ENCODE measurements around the gene ADGRD1.

The ADGRD1 gene

GRCh38 chr12:130998136-130998535, 44.4 kb downstream of the ADGRD1 start:
- Histone ChIP-seq H3K36me3 (ENCODE audit: control insufficient read depth in 1 of 2, insufficient read depth in 2 of 2, low read length in 2 of 2) (no peaks in the 10 kb centered on the region), H2BK12ac (ENCODE audit: low read length) (no peak overlapping the region), H3K18ac (ENCODE audit: low read length) (no peak overlapping the region), H2BK5ac (ENCODE audit: low read depth, low read length, poor library complexity) (no peak overlapping the region), H2AFZ (ENCODE audit: insufficient read depth, low read length, poor library complexity) (no peak overlapping the region), H3K4me2 (ENCODE audit: low read length) (no peak overlapping the region), H3K14ac (ENCODE audit: low read length) (no peak overlapping the region), H4K12ac (ENCODE audit: low read depth, low read length) (no peak overlapping the region), H3K9me3 (ENCODE audit: insufficient read depth, low read depth, low read length) (peaks cover 12% of the 10 kb centered on the region), H3K27ac (ENCODE audit: low read depth, low read length) (no peak overlapping the region), H3K9ac (ENCODE audit: low read length) (no peak overlapping the region), H3K27me3 (ENCODE audit: insufficient read depth, low read length) (no peaks in the 10 kb centered on the region), H3K4ac (ENCODE audit: low read depth, low read length) (no peak overlapping the region), H3K4me3 (ENCODE audit: low read depth, low read length) (no peak overlapping the region), H2BK120ac (ENCODE audit: insufficient read depth, low read length, poor library complexity) (no peak overlapping the region), H3K79me1 (ENCODE audit: low read length) (no peaks in the 10 kb centered on the region), H4K8ac (ENCODE audit: low read depth, low read length) (no peak overlapping the region), H2AK5ac (ENCODE audit: low read length) (no peak overlapping the region), H3K23ac (ENCODE audit: low read length) (no peak overlapping the region), H3K79me2 (ENCODE audit: control insufficient read depth, insufficient read depth, low read length, poor library complexity) (no peaks in the 10 kb centered on the region), H3K4me1 (ENCODE audit: control insufficient read depth in 1 of 2, insufficient read depth in 2 of 2, low read length in 2 of 2) (no peaks in the 10 kb centered on the region), H4K91ac (ENCODE audit: low read depth, low read length) (no peak overlapping the region)
- WGBS (ENCODE audit: extremely low coverage, insufficient coverage, insufficient read length): no CpG with 5 or more reads among the region's 5 CpGs
- DNase-seq: no peak

GRCh38 chr12:131000000-131000486, 46.3 kb downstream of the ADGRD1 start:
- Histone ChIP-seq H2BK5ac (ENCODE audit: low read depth, low read length, poor library complexity) (no peak overlapping the region), H3K23ac (ENCODE audit: low read length) (no peak overlapping the region), H3K4me2 (ENCODE audit: low read length) (no peak overlapping the region), H4K91ac (ENCODE audit: low read depth, low read length) (no peak overlapping the region), H3K4ac (ENCODE audit: low read depth, low read length) (no peak overlapping the region), H3K18ac (ENCODE audit: low read length) (no peak overlapping the region), H3K4me3 (ENCODE audit: low read depth, low read length) (no peak overlapping the region), H3K27ac (ENCODE audit: low read depth, low read length) (no peak overlapping the region), H3K27me3 (ENCODE audit: insufficient read depth, low read length) (no peaks in the 10 kb centered on the region), H2BK120ac (ENCODE audit: insufficient read depth, low read length, poor library complexity) (no peak overlapping the region), H4K12ac (ENCODE audit: low read depth, low read length) (no peak overlapping the region), H3K14ac (ENCODE audit: low read length) (no peak overlapping the region), H3K4me1 (ENCODE audit: control insufficient read depth in 1 of 2, insufficient read depth in 2 of 2, low read length in 2 of 2) (no peaks in the 10 kb centered on the region), H3K79me2 (ENCODE audit: control insufficient read depth, insufficient read depth, low read length, poor library complexity) (no peaks in the 10 kb centered on the region), H3K79me1 (ENCODE audit: low read length) (no peaks in the 10 kb centered on the region), H4K8ac (ENCODE audit: low read depth, low read length) (no peak overlapping the region), H2BK12ac (ENCODE audit: low read length) (no peak overlapping the region), H3K9ac (ENCODE audit: low read length) (no peak overlapping the region), H2AFZ (ENCODE audit: insufficient read depth, low read length, poor library complexity) (no peak overlapping the region), H3K9me3 (ENCODE audit: insufficient read depth, low read depth, low read length) (peaks cover 5% of the 10 kb centered on the region), H3K36me3 (ENCODE audit: control insufficient read depth in 1 of 2, insufficient read depth in 2 of 2, low read length in 2 of 2) (no peaks in the 10 kb centered on the region), H2AK5ac (ENCODE audit: low read length) (no peak overlapping the region)
- no peak for DNase-seq
- WGBS (ENCODE audit: extremely low coverage, insufficient coverage, insufficient read length): no CpG with 5 or more reads among the region's 16 CpGs

GRCh38 chr12:131001493-131001892, 47.8 kb downstream of the ADGRD1 start:
- Histone ChIP-seq H2BK120ac (ENCODE audit: insufficient read depth, low read length, poor library complexity) (no peak overlapping the region), H3K4me1 (ENCODE audit: control insufficient read depth in 1 of 2, insufficient read depth in 2 of 2, low read length in 2 of 2) (no peaks in the 10 kb centered on the region), H3K4me3 (ENCODE audit: low read depth, low read length) (no peak overlapping the region), H3K9ac (ENCODE audit: low read length) (no peak overlapping the region), H3K4ac (ENCODE audit: low read depth, low read length) (no peak overlapping the region), H3K18ac (ENCODE audit: low read length) (no peak overlapping the region), H3K36me3 (ENCODE audit: control insufficient read depth in 1 of 2, insufficient read depth in 2 of 2, low read length in 2 of 2) (no peaks in the 10 kb centered on the region), H4K12ac (ENCODE audit: low read depth, low read length) (no peak overlapping the region), H3K14ac (ENCODE audit: low read length) (no peak overlapping the region), H3K27me3 (ENCODE audit: insufficient read depth, low read length) (no peaks in the 10 kb centered on the region), H3K9me3 (ENCODE audit: insufficient read depth, low read depth, low read length) (peaks cover 8% of the 10 kb centered on the region), H2BK5ac (ENCODE audit: low read depth, low read length, poor library complexity) (no peak overlapping the region), H3K79me2 (ENCODE audit: control insufficient read depth, insufficient read depth, low read length, poor library complexity) (no peaks in the 10 kb centered on the region), H4K8ac (ENCODE audit: low read depth, low read length) (no peak overlapping the region), H2BK12ac (ENCODE audit: low read length) (no peak overlapping the region), H4K91ac (ENCODE audit: low read depth, low read length) (no peak overlapping the region), H2AK5ac (ENCODE audit: low read length) (no peak overlapping the region), H3K27ac (ENCODE audit: low read depth, low read length) (no peak overlapping the region), H3K4me2 (ENCODE audit: low read length) (no peak overlapping the region), H3K23ac (ENCODE audit: low read length) (no peak overlapping the region), H2AFZ (ENCODE audit: insufficient read depth, low read length, poor library complexity) (no peak overlapping the region), H3K79me1 (ENCODE audit: low read length) (no peaks in the 10 kb centered on the region)
- no CpG with 5 or more reads among the region's 1 CpG for WGBS (ENCODE audit: extremely low coverage, insufficient coverage, insufficient read length)
- no peak for DNase-seq

- H3K4me3 ChIP-seq (ENCODE audit: low read depth, low read length): no peak overlapping the region
- H3K4me2 ChIP-seq (ENCODE audit: low read length): no peak overlapping the region
- H2BK5ac ChIP-seq (ENCODE audit: low read depth, low read length, poor library complexity): no peak overlapping the region
- peaks cover 8% of the 10 kb centered on the region for H3K9me3 ChIP-seq (ENCODE audit: insufficient read depth, low read depth, low read length)
- H3K27ac ChIP-seq (ENCODE audit: low read depth, low read length): no peak overlapping the region
- H4K91ac ChIP-seq (ENCODE audit: low read depth, low read length): no peak overlapping the region
- no peak overlapping the region for H2BK12ac ChIP-seq (ENCODE audit: low read length)
- no peaks in the 10 kb centered on the region for H3K4me1 ChIP-seq (ENCODE audit: control insufficient read depth in 1 of 2, insufficient read depth in 2 of 2, low read length in 2 of 2)
- no peak overlapping the region for H4K8ac ChIP-seq (ENCODE audit: low read depth, low read length)
- no peak overlapping the region for H4K12ac ChIP-seq (ENCODE audit: low read depth, low read length)
- WGBS (ENCODE audit: extremely low coverage, insufficient coverage, insufficient read length): no CpG with 5 or more reads among the region's 2 CpGs
- no peaks in the 10 kb centered on the region for H3K36me3 ChIP-seq (ENCODE audit: control insufficient read depth in 1 of 2, insufficient read depth in 2 of 2, low read length in 2 of 2)
- H2BK120ac ChIP-seq (ENCODE audit: insufficient read depth, low read length, poor library complexity): no peak overlapping the region
- H3K23ac ChIP-seq (ENCODE audit: low read length): no peak overlapping the region
- H3K14ac ChIP-seq (ENCODE audit: low read length): no peak overlapping the region
- no peak overlapping the region for H3K4ac ChIP-seq (ENCODE audit: low read depth, low read length)
- no peaks in the 10 kb centered on the region for H3K27me3 ChIP-seq (ENCODE audit: insufficient read depth, low read length)
- no peak for DNase-seq
- no peak overlapping the region for H3K9ac ChIP-seq (ENCODE audit: low read length)
- H3K79me2 ChIP-seq (ENCODE audit: control insufficient read depth, insufficient read depth, low read length, poor library complexity): no peaks in the 10 kb centered on the region
- no peaks in the 10 kb centered on the region for H3K79me1 ChIP-seq (ENCODE audit: low read length)
- no peak overlapping the region for H2AFZ ChIP-seq (ENCODE audit: insufficient read depth, low read length, poor library complexity)
- no peak overlapping the region for H3K18ac ChIP-seq (ENCODE audit: low read length)
- H2AK5ac ChIP-seq (ENCODE audit: low read length): no peak overlapping the region
Measured at GRCh38 chr12:131002216-131002631, 48.5 kb downstream of the ADGRD1 start.

Data from trophoblast cell (in vitro differentiated cells and primary cell).